ENCODE measurements around the gene LPP. TPM values are rescaled to one million over a fixed set of nuclear protein-coding genes. Genes with fewer than 3 reads are reported as not detected.

LPP gene
- total RNA-seq, 8 experiments from 2014 or later, result 6.0 to 77.8 (median 15.4) TPM

- 75 to 92% (median 84%) methylated on average over 1 to 6 of the region's 6 CpGs for WGBS, 10 experiments
- H3K4me3 ChIP-seq, result no peak overlapping the region
- in situ Hi-C loops (cut with MboI; ENCODE audit: low pct_unique_long_range_greater_than_20kb in 2 of 9, low sequenced_read_pairs in 9 of 9, unreplicated experiment in 9 of 9), result no loop called here
- no peak for ATAC-seq (replicated peaks in 6 of 8)
- H3K27ac ChIP-seq, result no peak overlapping the region
- no peaks in the 10 kb centered on the region for H3K4me1 ChIP-seq (replicated peaks in 1 of 2)
These were observed 607.5 kb downstream of the LPP start for GRCh38 chr3:188761439-188761838.

- in situ Hi-C loops (cut with MboI; ENCODE audit: low pct_unique_long_range_greater_than_20kb in 2 of 9, low sequenced_read_pairs in 9 of 9, unreplicated experiment in 9 of 9), result no loop called here
- ATAC-seq (replicated peaks in 6 of 8), result no peak
- H3K27ac ChIP-seq, result no peak overlapping the region
- H3K4me1 ChIP-seq (replicated peaks in 1 of 2), result no peaks in the 10 kb centered on the region
- whole genome bisulfite sequencing, 10 experiments, result 88 to 100% (median 100%) methylated on average over 2 to 3 of the region's 3 CpGs; no CpG with 5 or more reads in 1 of the 10 experiments
- H3K4me3 ChIP-seq, result no peak overlapping the region
These were observed 608.0 kb downstream of the LPP start for GRCh38 chr3:188761964-188762363.

GRCh38 chr3:188764609-188765008 lies 610.7 kb downstream of the LPP start:
- no peaks in the 10 kb centered on the region for H3K4me1 ChIP-seq (replicated peaks in 1 of 2)
- no peak for ATAC-seq (replicated peaks in 6 of 8)
- H3K27ac ChIP-seq, result no peak overlapping the region
- H3K4me3 ChIP-seq, result no peak overlapping the region
- in situ Hi-C loops (cut with MboI; ENCODE audit: low pct_unique_long_range_greater_than_20kb in 2 of 9, low sequenced_read_pairs in 9 of 9, unreplicated experiment in 9 of 9), result no loop called here
- 67 to 100% (median 100%) methylated on average over 1 of the region's 1 CpG; no CpG with 5 or more reads in 6 of the 10 experiments for WGBS, 10 experiments

- no peaks in the 10 kb centered on the region for H3K4me1 ChIP-seq (replicated peaks in 1 of 2)
- in situ Hi-C loops (cut with MboI; ENCODE audit: low pct_unique_long_range_greater_than_20kb in 2 of 9, low sequenced_read_pairs in 9 of 9, unreplicated experiment in 9 of 9), result no loop called here
- ATAC-seq (replicated peaks in 6 of 8), result no peak
- no peak overlapping the region for H3K27ac ChIP-seq
- WGBS, 10 experiments, result 88 to 100% (median 99%) methylated on average over 1 to 3 of the region's 3 CpGs; no CpG with 5 or more reads in 2 of the 10 experiments
- H3K4me3 ChIP-seq, result no peak overlapping the region
These were observed 615.9 kb downstream of the LPP start for GRCh38 chr3:188769831-188770230.

GRCh38 chr3:188772886-188773285 lies 618.9 kb downstream of the LPP start:
- peak in 3 of 8 experiments; percentile 25 to 92 (median 83) for ATAC-seq (replicated peaks in 6 of 8)
- no peak overlapping the region for H3K27ac ChIP-seq
- 0 to 100% (median 68%) methylated on average over 1 to 3 of the region's 3 CpGs; no CpG with 5 or more reads in 2 of the 10 experiments for WGBS, 10 experiments
- in situ Hi-C loops (cut with MboI; ENCODE audit: low pct_unique_long_range_greater_than_20kb in 2 of 9, low sequenced_read_pairs in 9 of 9, unreplicated experiment in 9 of 9), result no loop called here
- peaks cover 0 to 5% of the 10 kb centered on the region in 2 donors for H3K4me1 ChIP-seq (replicated peaks in 1 of 2)
- H3K4me3 ChIP-seq, result no peak overlapping the region

- in situ Hi-C loops (cut with MboI; ENCODE audit: low pct_unique_long_range_greater_than_20kb in 2 of 9, low sequenced_read_pairs in 9 of 9, unreplicated experiment in 9 of 9), result no loop called here
- H3K27ac ChIP-seq, result no peak overlapping the region
- peaks cover 0 to 6% of the 10 kb centered on the region in 2 donors for H3K4me1 ChIP-seq (replicated peaks in 1 of 2)
- ATAC-seq (replicated peaks in 6 of 8), result no peak
- no peak overlapping the region for H3K4me3 ChIP-seq
- 63 to 100% (median 92%) methylated on average over 2 to 3 of the region's 3 CpGs; no CpG with 5 or more reads in 1 of the 10 experiments for WGBS, 10 experiments
These were observed 621.5 kb downstream of the LPP start for GRCh38 chr3:188775412-188775811.

GRCh38 chr3:188776447-188776846 lies 622.5 kb downstream of the LPP start:
- in situ Hi-C loops (cut with MboI; ENCODE audit: low pct_unique_long_range_greater_than_20kb in 2 of 9, low sequenced_read_pairs in 9 of 9, unreplicated experiment in 9 of 9), result no loop called here
- no peak overlapping the region for H3K4me3 ChIP-seq
- WGBS, 10 experiments, result 0 to 92% (median 71%) methylated on average over 1 of the region's 1 CpG; no CpG with 5 or more reads in 4 of the 10 experiments
- ATAC-seq (replicated peaks in 6 of 8), result no peak
- peaks cover 0 to 6% of the 10 kb centered on the region in 2 donors for H3K4me1 ChIP-seq (replicated peaks in 1 of 2)
- no peak overlapping the region for H3K27ac ChIP-seq

GRCh38 chr3:188778091-188778852 lies 624.3 kb downstream of the LPP start:
- no peak overlapping the region for H3K4me3 ChIP-seq
- 67 to 100% (median 87%) methylated on average over 1 of the region's 1 CpG; no CpG with 5 or more reads in 2 of the 10 experiments for WGBS, 10 experiments
- peaks cover 0 to 6% of the 10 kb centered on the region in 2 donors for H3K4me1 ChIP-seq (replicated peaks in 1 of 2)
- H3K27ac ChIP-seq, result no peak overlapping the region
- no peak for ATAC-seq (replicated peaks in 6 of 8)
- in situ Hi-C loops (cut with MboI; ENCODE audit: low pct_unique_long_range_greater_than_20kb in 2 of 9, low sequenced_read_pairs in 9 of 9, unreplicated experiment in 9 of 9), result no loop called here

GRCh38 chr3:188779281-188779980 lies 625.5 kb downstream of the LPP start:
- no peak overlapping the region for H3K27ac ChIP-seq
- peak in 1 of 8 experiments; percentile 18 for ATAC-seq (replicated peaks in 6 of 8)
- WGBS, 10 experiments, result 7 to 100% (median 83%) methylated on average over 1 to 8 of the region's 8 CpGs

GRCh38 chr3:188780193-188781147 lies 626.5 kb downstream of the LPP start:
- in situ Hi-C loops (cut with MboI; ENCODE audit: low pct_unique_long_range_greater_than_20kb in 2 of 9, low sequenced_read_pairs in 9 of 9, unreplicated experiment in 9 of 9), result no loop called here
- ATAC-seq (replicated peaks in 6 of 8), result peak in 3 of 8 experiments; percentile 60 to 89 (median 75)
- H3K27ac ChIP-seq, result no peak overlapping the region
- H3K4me3 ChIP-seq, result no peak overlapping the region
- 38 to 100% (median 75%) methylated on average over 1 to 5 of the region's 5 CpGs; no CpG with 5 or more reads in 2 of the 10 experiments for whole genome bisulfite sequencing, 10 experiments
- peaks cover 0 to 6% of the 10 kb centered on the region in 2 donors for H3K4me1 ChIP-seq (replicated peaks in 1 of 2)

More at GRCh38 chr3:188779281-188779980, 625.5 kb downstream of the LPP start:
- Histone ChIP-seq H3K4me1 (replicated peaks in 1 of 2) (peaks cover 0 to 6% of the 10 kb centered on the region in 2 donors), H3K4me3 (no peak overlapping the region)
- in situ Hi-C loops (cut with MboI; ENCODE audit: low pct_unique_long_range_greater_than_20kb in 2 of 9, low sequenced_read_pairs in 9 of 9, unreplicated experiment in 9 of 9), result no loop called here

- WGBS, 10 experiments, result 44 to 87% (median 80%) methylated on average over 1 to 2 of the region's 2 CpGs; no CpG with 5 or more reads in 5 of the 10 experiments
- peak in 1 of 8 experiments; percentile 58 for ATAC-seq (replicated peaks in 6 of 8)
- in situ Hi-C loops (cut with MboI; ENCODE audit: low pct_unique_long_range_greater_than_20kb in 2 of 9, low sequenced_read_pairs in 9 of 9, unreplicated experiment in 9 of 9), result no loop called here
- H3K4me3 ChIP-seq, result no peak overlapping the region
- no peak overlapping the region for H3K27ac ChIP-seq
- H3K4me1 ChIP-seq (replicated peaks in 1 of 2), result peaks cover 0 to 3% of the 10 kb centered on the region in 2 donors
These were observed 628.7 kb downstream of the LPP start for GRCh38 chr3:188782613-188783124.

- no peak for ATAC-seq (replicated peaks in 6 of 8)
- H3K4me1 ChIP-seq (replicated peaks in 1 of 2), result peaks cover 6 to 12% of the 10 kb centered on the region in 2 donors
- 60 to 100% (median 89%) methylated on average over 2 of the region's 2 CpGs; no CpG with 5 or more reads in 3 of the 10 experiments for WGBS, 10 experiments
- H3K4me3 ChIP-seq, result no peak overlapping the region
- in situ Hi-C loops (cut with MboI; ENCODE audit: low pct_unique_long_range_greater_than_20kb in 2 of 9, low sequenced_read_pairs in 9 of 9, unreplicated experiment in 9 of 9), result no loop called here
- H3K27ac ChIP-seq, result no peak overlapping the region
These were observed 632.5 kb downstream of the LPP start for GRCh38 chr3:188786424-188786823.
